GM19324 (cell line): ENCODE measurements around the gene CACNG8.

Source experiments
- ATAC-seq: cut with Tn5 transposase; IDR thresholded peaks from one replicate; pipeline ENCODE4 v1.9.1; 2021; ENCODE audit warnings: mild to moderate bottlenecking, moderate library complexity; ENCODE audit not compliant: unreplicated experiment, low FRiP score

CACNG8 gene

GRCh38 chr19:53961523-53962356, 997 bp upstream of the CACNG8 start:
- no peak for ATAC-seq

- ATAC-seq = no peak
Observed at GRCh38 chr19:53965091-53965490, 2.4 kb downstream of the CACNG8 start.

GRCh38 chr19:53966931-53967330, 4.2 kb downstream of the CACNG8 start:
- no peak for ATAC-seq

- ATAC-seq = no peak
Observed at GRCh38 chr19:53969366-53969765, 6.6 kb downstream of the CACNG8 start.

- ATAC-seq = no peak
Observed at GRCh38 chr19:53971673-53972072, 8.9 kb downstream of the CACNG8 start.

- ATAC-seq = no peak
Observed at GRCh38 chr19:53977429-53977990, 14.8 kb downstream of the CACNG8 start.

GRCh38 chr19:53977991-53978731, 15.4 kb downstream of the CACNG8 start:
- no peak for ATAC-seq

- no peak for ATAC-seq
Observed at GRCh38 chr19:53978975-53979801, 16.5 kb downstream of the CACNG8 start.

- no peak for ATAC-seq
Observed at GRCh38 chr19:53980539-53981375, 18.0 kb downstream of the CACNG8 start.

GRCh38 chr19:53981376-53981951, 18.7 kb downstream of the CACNG8 start:
- no peak for ATAC-seq

GRCh38 chr19:53982001-53982451, 19.3 kb downstream of the CACNG8 start:
- ATAC-seq = no peak

GRCh38 chr19:53982611-53983010, 19.9 kb downstream of the CACNG8 start:
- no peak for ATAC-seq

- ATAC-seq = no peak
Observed at GRCh38 chr19:53983457-53984289, 20.9 kb downstream of the CACNG8 start.

- ATAC-seq = no peak
Observed at GRCh38 chr19:53985863-53986262, 23.1 kb downstream of the CACNG8 start.

- no peak for ATAC-seq
Observed at GRCh38 chr19:53988981-53989380, 26.2 kb downstream of the CACNG8 start.

GRCh38 chr19:53989600-53990533, 27.1 kb downstream of the CACNG8 start:
- no peak for ATAC-seq
